Activated CD8-positive, alpha-beta T cell treated with anti-CD3 and anti-CD28 coated beads for 36 hours (primary cell): ENCODE data around the gene SLC12A9. TPM values are rescaled to one million over a fixed set of nuclear protein-coding genes. Genes with fewer than 3 reads are reported as not detected.

Experiments
- ATAC-seq: fragments of 200-7000 bp; cut with Tn5 transposase; one replicate; pipeline ENCODE4 v1.10.0; 2021; ENCODE audit warnings: mild to moderate bottlenecking, moderate library complexity
- CTCF ChIA-PET: fragments of 350-600 bp; sonication (Branson Sonifier 250); formaldehyde crosslinking; loops from one replicate; lab custom pipeline; 2021; ENCODE audit warnings: antibody characterized with exemption; lab: Charles Lee
- POLR2A ChIA-PET: fragments of 350-600 bp; sonication (Branson Sonifier 250); formaldehyde crosslinking; loops from one replicate; lab custom pipeline; 2021; ENCODE audit warnings: antibody characterized with exemption; lab: Charles Lee
- DNase-seq: peaks from one replicate; pipeline ENCODE4 v3.0.0-alpha.2; 2020
- H3K27ac Mint-ChIP-seq: one replicate; pipeline ENCODE4 v1.8.0; 2021; ENCODE audit warnings: mild to moderate bottlenecking, mixed read lengths
- H3K27me3 Mint-ChIP-seq: one replicate; pipeline ENCODE4 v1.8.0; 2021; ENCODE audit warnings: mixed read lengths
- H3K36me3 Mint-ChIP-seq: one replicate; pipeline ENCODE4 v1.8.0; 2021; ENCODE audit warnings: low read depth, mixed read lengths
- H3K4me1 Mint-ChIP-seq: one replicate; pipeline ENCODE4 v1.8.0; 2021; ENCODE audit warnings: low read depth, mixed read lengths
- H3K4me3 Mint-ChIP-seq: one replicate; pipeline ENCODE4 v1.8.0; 2021; ENCODE audit warnings: mild to moderate bottlenecking, moderate library complexity, mixed read lengths
- H3K9me3 Mint-ChIP-seq: one replicate; pipeline ENCODE4 v1.8.0; 2021; ENCODE audit warnings: mixed read lengths
- CTCF ChIP-seq: fragments of 200-600 bp; IDR thresholded peaks from one replicate; pipeline ENCODE4 v1.8.0; 2022; ENCODE audit warnings: antibody characterized with exemption, mild to moderate bottlenecking
- intact Hi-C: fragments of 100-400 bp; cut with micrococcal nuclease; formaldehyde crosslinking; loops from one replicate; pipeline ENCODE4 v1.10.0; 2022
- total RNA-seq, 2 experiments: library from RNA; stranded (reverse); gene quantifications; one replicate each; pipeline ENCODE4 v1.2.3, GENCODE V29; 2021

Gene SLC12A9
- total RNA-seq, 2 experiments from 2014 or later: 10.2 to 11.3 TPM

DNA sequence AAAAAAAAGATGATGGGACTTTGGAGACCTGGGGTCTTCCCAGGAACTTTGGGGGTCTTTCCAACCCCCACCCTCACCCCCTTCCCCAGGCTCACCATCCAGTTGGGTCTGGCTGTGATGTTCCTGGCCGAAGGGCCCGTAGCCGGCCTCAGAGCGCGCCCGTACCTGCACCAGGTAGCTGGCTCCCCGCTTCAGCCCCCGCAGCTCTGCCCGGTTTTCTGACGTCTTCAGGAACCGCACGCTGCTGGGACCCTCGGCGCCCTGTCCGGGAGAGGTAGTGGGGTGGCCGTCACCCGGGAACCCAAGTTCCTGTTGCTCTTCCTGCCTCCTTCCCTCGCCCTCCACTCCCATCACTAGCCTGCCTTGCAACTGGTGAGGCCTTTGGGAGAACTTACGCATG is 35.4 kb upstream of the SLC12A9 start:
- intact Hi-C loops: no loop called here
- ChIA-PET POLR2A (interaction anchor here (0.9 kb wide), 1 partner anchor 10 kb away, joined by 3 read pairs; no protein-coding TSS in a partner anchor), CTCF (interaction anchor here (1.0 to 1.3 kb wide), 2 partner anchors 16 to 112 kb away, joined by 3 to 6 read pairs; no protein-coding TSS in a partner anchor)
- no peak for ATAC-seq
- Mint-ChIP-seq H3K4me3 (no peak overlapping the region), H3K36me3 (no peaks in the 10 kb centered on the region), H3K27ac (no peak overlapping the region), H3K9me3 (no peaks in the 10 kb centered on the region), H3K27me3 (no peaks in the 10 kb centered on the region), H3K4me1 (no peaks in the 10 kb centered on the region)
- DNase-seq: no peak
- no peak for TF ChIP-seq CTCF

DNA sequence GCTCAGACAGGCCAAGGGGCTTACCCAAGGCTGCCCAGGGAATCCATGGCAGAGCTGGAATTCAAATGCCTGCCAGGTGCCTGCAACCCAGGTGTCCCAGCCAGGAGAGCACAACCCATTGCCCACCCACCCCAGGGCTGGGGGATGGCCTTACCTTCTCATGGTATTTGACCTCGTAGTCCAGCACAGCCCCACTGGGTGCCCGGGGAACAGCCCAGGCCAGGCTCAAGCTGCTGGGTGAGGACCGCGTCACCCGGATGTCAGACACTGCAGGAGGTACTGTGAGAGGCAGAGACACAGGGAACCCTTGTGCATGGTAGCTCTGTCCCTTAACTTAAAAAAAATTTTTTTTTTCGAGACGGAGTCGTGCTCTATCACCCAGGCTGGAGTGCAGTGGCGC is 34.1 kb upstream of the SLC12A9 start:
- TF ChIP-seq CTCF: no peak
- POLR2A ChIA-PET: no interaction called here

GRCh38 chr7:100818825-100819224 is 33.7 kb upstream of the SLC12A9 start:
- intact Hi-C loops: no loop called here
- Mint-ChIP-seq H3K27me3 (no peaks in the 10 kb centered on the region), H3K9me3 (no peaks in the 10 kb centered on the region), H3K4me1 (no peaks in the 10 kb centered on the region), H3K36me3 (no peaks in the 10 kb centered on the region), H3K4me3 (no peak overlapping the region), H3K27ac (no peak overlapping the region)
- DNase-seq (no peak), ATAC-seq (no peak)
- TF ChIP-seq CTCF: no peak
- POLR2A ChIA-PET: no interaction called here
- CTCF ChIA-PET: no interaction called here

More for the DNA sequence above, 34.1 kb upstream of the SLC12A9 start:
- H3K9me3 Mint-ChIP-seq: no peaks in the 10 kb centered on the region
- no peak for ATAC-seq
- no peaks in the 10 kb centered on the region for H3K36me3 Mint-ChIP-seq
- intact Hi-C loops: no loop called here
- no peak overlapping the region for H3K4me3 Mint-ChIP-seq
- no peaks in the 10 kb centered on the region for H3K4me1 Mint-ChIP-seq
- no peak overlapping the region for H3K27ac Mint-ChIP-seq
- DNase-seq: no peak
- H3K27me3 Mint-ChIP-seq: no peaks in the 10 kb centered on the region
- CTCF ChIA-PET: no interaction called here

GRCh38 chr7:100819586-100819985 is 32.9 kb upstream of the SLC12A9 start:
- Mint-ChIP-seq H3K27ac (no peak overlapping the region), H3K36me3 (no peaks in the 10 kb centered on the region), H3K9me3 (no peaks in the 10 kb centered on the region), H3K27me3 (peaks cover 1% of the 10 kb centered on the region), H3K4me3 (no peak overlapping the region), H3K4me1 (no peaks in the 10 kb centered on the region)
- POLR2A ChIA-PET: no interaction called here
- ATAC-seq (no peak), DNase-seq (no peak)
- no peak for TF ChIP-seq CTCF
- intact Hi-C loops: no loop called here
- CTCF ChIA-PET: no interaction called here

- TF ChIP-seq CTCF: no peak
- Mint-ChIP-seq H3K4me3 (no peak overlapping the region), H3K27me3 (peaks cover 21% of the 10 kb centered on the region), H3K36me3 (no peaks in the 10 kb centered on the region), H3K4me1 (peaks cover 9% of the 10 kb centered on the region), H3K9me3 (no peaks in the 10 kb centered on the region), H3K27ac (no peak overlapping the region)
- ATAC-seq (no peak), DNase-seq (no peak)
- ChIA-PET POLR2A (no interaction called here), CTCF (interaction anchor here (1.7 kb wide), 1 partner anchor 23 kb away, joined by 7 read pairs; no protein-coding TSS in a partner anchor)
- intact Hi-C loops: no loop called here
These were observed 30.0 kb upstream of the SLC12A9 start for GRCh38 chr7:100822236-100823139.
